NOMO-1 treated with dmso at 0.1 percent for 144 hours (cell line): ENCODE measurements around the gene INTS1.

ENCODE experiments used
- DNase-seq: peaks from one replicate; lab custom pipeline; 2025; ENCODE audit not compliant: unreplicated experiment; lab: John Stamatoyannopoulos, UW

Gene INTS1

GRCh38 chr7:1466524-1467271, 37.5 kb downstream of the INTS1 start:
- no peak for DNase-seq

DNA sequence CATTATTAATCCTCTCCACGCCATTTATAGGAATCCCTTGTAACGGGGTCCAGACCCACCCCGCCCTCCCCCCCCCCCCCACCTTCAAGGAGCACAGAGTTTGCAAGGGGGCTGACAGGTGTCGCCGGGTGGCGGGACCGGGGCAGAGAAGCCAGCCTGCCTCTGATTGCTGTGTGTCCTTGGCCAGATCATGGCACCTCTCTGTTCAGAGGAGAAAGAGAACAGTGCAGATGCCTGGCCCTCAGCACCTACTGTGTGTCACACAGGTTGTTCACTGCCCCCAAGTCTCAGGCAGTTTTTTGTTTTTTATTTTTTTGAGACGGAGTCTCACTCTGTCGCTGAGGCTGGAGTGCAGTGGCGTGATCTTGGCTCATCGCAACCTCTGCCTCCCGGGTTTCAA, 39.5 kb downstream of the INTS1 start:
- no peak for DNase-seq

GRCh38 chr7:1463676-1464223, 40.4 kb downstream of the INTS1 start:
- no peak for DNase-seq

- no peak for DNase-seq
Measured at GRCh38 chr7:1461646-1462375, 42.4 kb downstream of the INTS1 start.

DNA sequence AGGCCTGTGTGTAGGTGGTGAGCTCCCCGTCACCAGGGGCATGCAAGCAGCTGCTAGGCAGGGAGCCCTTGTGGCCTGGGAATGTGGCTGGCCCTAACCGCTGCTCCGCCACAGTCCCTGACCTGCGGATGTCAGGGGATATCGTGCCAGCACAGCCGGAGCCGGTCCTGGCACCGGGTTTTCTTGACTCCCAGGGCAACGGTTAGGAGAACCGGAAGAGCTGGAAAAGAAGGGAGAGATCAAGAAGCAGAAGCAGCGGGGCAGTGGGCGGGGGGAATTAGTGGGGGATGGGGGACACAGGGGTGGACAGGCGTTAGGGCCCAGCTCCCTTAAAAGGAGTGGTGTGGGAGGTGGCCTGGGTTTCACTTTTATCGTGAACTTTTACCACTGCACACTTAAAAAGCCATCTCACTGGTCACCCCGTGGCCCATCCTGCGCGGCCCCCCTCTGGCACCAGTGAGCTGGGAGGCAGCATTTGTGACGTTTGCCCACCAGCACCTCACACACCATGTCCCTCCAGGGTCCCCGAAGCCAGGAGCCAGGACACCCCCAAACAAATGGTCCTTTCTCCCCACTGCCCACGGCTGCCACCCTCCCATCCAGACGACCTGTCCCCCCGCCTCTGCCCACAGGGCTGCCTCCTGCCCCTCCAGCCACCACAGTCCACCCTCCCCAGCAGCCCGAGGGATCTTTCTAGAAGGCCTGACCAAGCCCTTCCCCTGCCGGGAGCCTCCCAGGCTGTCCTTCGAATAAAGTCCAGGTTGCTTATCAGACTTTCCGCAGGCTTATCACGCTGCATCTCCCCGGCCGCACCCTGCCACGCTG, 43.2 kb downstream of the INTS1 start:
- peak; percentile 58 for DNase-seq

DNA sequence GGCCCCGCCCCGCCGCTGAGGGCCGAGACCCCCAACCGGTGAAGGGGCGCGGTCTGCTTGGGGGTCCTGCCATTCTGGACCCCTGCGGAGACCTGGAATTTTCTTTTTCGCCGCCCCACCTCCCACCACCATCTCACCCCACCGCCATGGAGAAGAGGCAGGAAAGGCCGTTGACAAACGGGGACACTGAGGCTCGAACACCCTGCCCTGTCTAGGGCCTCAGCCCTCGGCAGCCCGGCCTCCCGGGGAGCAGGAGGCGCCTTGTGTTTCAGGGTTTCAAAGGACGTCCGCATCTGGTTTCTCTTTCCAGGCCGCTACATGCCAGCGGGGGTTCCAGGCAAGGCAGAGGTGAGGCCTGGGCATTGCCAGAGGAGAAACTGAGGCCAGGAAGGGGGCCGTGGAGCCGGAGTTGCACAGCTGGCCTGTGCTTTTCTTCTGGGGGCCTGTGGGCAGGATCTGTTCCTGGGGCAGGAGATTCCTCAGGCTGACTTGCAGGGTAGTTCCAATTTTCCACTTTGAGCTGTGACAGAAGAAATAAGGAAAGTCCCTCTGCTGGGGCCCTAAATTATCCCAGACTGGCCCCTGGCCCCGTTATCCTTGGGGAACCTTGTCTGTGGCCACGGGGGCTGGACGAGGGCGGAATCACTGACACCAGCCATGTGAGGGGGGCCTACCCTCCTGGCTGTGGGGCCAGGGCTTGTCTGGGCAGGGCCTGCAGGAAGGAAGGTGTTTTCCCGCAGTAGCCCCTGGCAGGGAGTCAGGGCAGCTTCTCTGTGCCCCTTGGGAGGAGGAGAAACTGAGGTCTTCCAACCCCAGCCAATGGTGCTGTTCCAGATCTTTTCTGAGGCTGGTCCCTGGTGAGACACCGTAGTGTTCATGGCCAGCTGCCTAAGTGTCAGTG, 44.0 kb downstream of the INTS1 start:
- no peak for DNase-seq

GRCh38 chr7:1459512-1459892, 44.7 kb downstream of the INTS1 start:
- peak; percentile 97 for DNase-seq

DNA sequence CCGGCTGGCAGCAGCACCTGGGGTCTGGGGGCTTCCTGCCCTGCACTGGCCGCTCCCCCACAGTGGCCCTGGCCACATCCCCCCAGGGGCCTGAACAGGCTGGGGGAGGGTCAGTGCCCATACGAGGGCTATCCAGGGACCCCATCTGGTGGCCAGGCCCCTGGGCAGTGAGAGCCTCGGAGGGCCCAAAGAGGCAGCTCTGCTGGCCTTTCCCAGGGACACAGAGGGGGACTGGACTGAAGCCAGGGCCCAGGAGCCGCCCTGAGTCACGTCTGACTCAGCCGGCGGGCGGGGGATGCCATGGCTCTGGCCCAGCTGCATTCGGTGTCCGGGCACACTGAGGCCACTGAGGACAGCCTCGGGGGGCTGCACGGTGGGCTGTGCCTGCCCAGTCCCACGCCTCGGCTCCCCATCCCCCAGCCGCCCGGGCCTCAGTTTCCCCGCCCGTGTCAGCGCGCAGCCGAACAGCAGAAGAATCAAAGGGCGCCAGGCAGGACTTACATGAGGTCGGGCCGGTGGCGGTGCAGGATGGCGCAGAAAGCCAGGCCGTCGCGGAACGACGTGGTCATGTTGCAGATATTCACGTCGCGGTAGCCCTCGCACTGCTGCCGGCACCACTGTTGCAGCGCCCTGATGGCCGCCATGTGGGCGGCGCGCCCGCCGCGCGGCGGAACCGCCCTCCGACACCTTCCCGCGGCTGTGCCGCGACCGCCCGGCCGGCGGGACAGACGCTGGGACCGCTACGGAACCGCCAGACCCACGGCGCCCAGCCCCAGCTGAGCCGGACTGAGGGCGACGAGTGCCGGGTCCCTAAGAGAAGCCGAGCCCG, 45.3 kb downstream of the INTS1 start, which contains the start of gene MICALL2:
MICALL2 (minus strand) TSS at position 788 of the 829 bp plus-strand sequence; CDS start at position 644, 144 bp downstream.
- no peak for DNase-seq

DNA sequence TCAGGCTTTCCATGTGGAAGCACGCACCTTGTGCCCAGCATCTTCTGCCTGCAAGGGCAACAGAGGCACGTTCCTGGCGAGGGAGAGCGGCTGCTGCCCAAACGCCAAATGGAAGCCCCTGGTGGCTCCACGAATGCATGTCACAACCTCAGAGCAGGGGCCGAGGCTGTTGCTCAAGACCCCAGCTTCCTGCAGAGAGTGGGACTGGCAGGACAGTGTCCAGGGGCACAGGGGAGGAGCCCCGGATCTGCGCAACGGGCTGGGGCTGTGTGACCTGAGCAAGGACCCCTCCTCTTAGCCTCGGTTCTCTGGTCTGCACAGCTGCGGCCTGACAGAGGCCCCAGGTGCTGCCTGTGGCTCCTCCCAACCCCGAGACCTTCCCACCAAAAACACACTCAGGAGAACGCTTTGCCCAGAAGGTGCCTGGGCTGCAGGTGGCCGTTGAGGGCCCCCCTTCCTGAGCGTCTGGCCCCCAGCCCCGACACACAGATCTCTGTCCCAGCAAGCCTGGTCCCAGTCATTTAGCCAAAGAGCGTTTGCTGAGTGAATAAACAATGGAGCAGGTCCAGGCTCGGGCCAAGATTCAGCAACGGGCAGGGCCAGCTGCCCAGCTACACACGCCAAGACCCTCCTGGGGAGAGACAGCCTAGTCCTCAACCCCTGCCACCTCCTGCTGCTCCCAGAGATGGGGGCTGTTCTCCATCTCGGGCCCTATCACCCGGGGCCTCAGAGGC, 46.1 kb downstream of the INTS1 start:
- peak; percentile 4 for DNase-seq

- no peak for DNase-seq
Measured at GRCh38 chr7:1457059-1457948, 46.9 kb downstream of the INTS1 start.

- DNase-seq: no peak
Measured at GRCh38 chr7:1455955-1456354, 48.2 kb downstream of the INTS1 start.

- DNase-seq: no peak
Measured at GRCh38 chr7:1455241-1455939, 48.8 kb downstream of the INTS1 start.

- DNase-seq: no peak
Measured at GRCh38 chr7:1454542-1454941, 49.6 kb downstream of the INTS1 start.

DNA sequence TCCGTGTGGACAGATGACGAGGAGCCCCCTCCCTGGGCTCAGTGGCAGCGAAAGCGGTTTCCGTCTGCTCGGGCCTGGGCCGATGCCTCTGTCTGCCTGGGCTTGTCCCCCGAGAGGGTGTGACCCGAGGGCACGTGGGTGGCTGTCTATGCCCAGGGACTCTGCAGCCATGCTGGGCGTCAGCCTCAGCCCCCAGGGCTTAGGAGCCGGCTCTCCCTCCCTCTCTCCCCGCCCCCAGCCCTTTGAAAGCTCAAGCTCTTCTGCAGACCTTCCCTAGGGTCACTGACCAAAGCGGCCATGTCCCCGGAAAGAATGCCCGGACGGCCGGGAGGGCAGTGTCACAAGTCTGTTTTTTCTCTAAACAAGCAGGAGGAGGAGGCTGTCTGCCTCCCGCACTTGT, 52.0 kb downstream of the INTS1 start:
- no peak for DNase-seq

- DNase-seq: no peak
Measured at GRCh38 chr7:1450987-1451386, 53.2 kb downstream of the INTS1 start.

GRCh38 chr7:1450431-1450830, 53.8 kb downstream of the INTS1 start:
- no peak for DNase-seq

DNA sequence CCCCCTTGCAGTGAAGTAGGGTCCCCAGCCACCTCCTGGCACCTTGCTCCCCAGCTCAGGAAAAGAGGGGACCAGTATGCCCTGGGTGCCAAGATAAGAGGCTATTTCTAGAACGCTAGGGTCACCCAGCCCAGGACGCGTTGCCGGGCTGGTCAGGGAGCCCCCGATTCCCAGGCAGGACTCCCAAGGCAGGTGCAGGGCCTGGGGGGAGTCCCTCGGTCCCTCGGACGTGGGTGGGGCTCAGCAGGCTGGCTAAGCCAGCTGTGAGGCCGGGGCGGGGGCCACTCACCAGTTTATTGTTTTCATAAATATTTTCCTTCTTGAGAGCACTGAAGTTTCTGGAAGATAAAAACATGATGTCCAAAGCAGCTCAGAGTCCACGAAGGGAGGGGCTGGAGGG, 54.2 kb downstream of the INTS1 start:
- DNase-seq: no peak
